ENCODE data around the gene ZMYND10. TPM values are rescaled to one million over a fixed set of nuclear protein-coding genes. Genes with fewer than 3 reads are reported as not detected.

ZMYND10 gene
- total RNA-seq, 3 donors from 2014 or later (not counting 1 experiment from before 2014, with no cell fraction given): 3.0 to 6.3 (median 3.5) TPM

DNA sequence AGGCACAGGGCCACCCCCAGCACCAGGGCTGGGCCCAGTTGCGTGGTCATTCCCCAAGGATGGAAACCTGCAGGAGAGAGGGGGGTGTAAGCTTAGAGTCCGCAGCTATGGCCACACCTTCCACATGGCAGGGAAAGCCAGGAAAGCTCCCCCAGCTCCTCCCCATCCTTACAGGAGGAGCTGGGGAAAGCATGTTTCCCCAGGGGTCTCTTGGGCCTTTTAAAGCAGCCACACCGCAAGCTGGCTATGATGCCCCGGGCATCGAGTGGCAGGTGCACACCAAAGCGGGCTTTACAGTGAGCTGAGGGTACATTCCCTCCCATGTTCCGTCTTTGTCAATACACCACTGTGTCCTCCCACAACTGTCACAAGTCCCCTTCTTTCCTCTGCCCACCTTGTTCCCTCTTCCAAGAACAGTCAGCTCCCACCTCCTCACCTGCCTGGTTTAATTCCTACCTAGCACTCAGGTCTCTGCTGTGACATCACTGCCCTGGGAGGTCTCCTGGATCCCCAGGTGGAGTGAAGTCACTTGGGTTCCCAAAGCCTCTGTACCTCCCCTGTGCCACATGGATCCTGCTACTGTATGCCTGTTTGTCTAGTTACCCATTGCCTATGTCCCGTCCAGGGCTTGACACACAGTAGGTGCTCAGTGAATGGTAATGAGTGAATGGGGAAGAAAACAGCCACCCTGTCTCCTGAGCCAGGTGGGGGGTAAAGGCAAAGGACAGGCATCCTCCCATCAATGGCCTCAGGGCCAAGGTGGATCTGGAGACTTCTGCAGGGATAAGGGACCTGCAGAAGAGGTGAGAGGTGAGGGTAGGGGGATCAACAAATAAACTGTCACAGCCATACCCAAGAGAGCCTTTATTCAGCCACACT, 49.7 kb downstream of the ZMYND10 start:
- Histone ChIP-seq H3K9me3 (ENCODE audit: control insufficient read depth, insufficient read depth, low read length) (no peaks in the 10 kb centered on the region), H3K36me3 (ENCODE audit: control insufficient read depth, insufficient read depth, low read length) (peaks cover 2% of the 10 kb centered on the region), H3K27ac (ENCODE audit: low read length) (no peak overlapping the region), H3K4me3 (ENCODE audit: low read length) (no peak overlapping the region), H3K27me3 (ENCODE audit: control insufficient read depth, insufficient read depth, low read length) (no peaks in the 10 kb centered on the region), H3K4me1 (ENCODE audit: control insufficient read depth, insufficient read depth, low read length) (peaks cover 45% of the 10 kb centered on the region)
- Mint-ChIP-seq H3K4me1 (peaks cover 33 to 48% of the 10 kb centered on the region in 2 donors), H3K27me3 (ENCODE audit: low read depth in 2 of 2) (no peaks in the 10 kb centered on the region), H3K27ac (peak overlapping the region in 1 of 2 donors; percentile 72), H3K4me3 (no peak overlapping the region), H3K9me3 (no peaks in the 10 kb centered on the region), H3K36me3 (no peaks in the 10 kb centered on the region)
- TF ChIP-seq, protein P1, sequence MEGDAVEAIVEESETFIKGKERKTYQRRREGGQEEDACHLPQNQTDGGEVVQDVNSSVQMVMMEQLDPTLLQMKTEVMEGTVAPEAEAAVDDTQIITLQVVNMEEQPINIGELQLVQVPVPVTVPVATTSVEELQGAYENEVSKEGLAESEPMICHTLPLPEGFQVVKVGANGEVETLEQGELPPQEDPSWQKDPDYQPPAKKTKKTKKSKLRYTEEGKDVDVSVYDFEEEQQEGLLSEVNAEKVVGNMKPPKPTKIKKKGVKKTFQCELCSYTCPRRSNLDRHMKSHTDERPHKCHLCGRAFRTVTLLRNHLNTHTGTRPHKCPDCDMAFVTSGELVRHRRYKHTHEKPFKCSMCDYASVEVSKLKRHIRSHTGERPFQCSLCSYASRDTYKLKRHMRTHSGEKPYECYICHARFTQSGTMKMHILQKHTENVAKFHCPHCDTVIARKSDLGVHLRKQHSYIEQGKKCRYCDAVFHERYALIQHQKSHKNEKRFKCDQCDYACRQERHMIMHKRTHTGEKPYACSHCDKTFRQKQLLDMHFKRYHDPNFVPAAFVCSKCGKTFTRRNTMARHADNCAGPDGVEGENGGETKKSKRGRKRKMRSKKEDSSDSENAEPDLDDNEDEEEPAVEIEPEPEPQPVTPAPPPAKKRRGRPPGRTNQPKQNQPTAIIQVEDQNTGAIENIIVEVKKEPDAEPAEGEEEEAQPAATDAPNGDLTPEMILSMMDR (IDR thresholded peaks at IDR 0.05): no peak
- DNase-seq: no peak
- intact Hi-C loops (cut with micrococcal nuclease): loop anchor here (5.0 kb wide), 1 partner anchor 42 kb away; no protein-coding TSS in a partner anchor
- WGBS (ENCODE audit: insufficient coverage): 96% methylated on average over 8 of the region's 8 CpGs
- no peak for ATAC-seq

DNA sequence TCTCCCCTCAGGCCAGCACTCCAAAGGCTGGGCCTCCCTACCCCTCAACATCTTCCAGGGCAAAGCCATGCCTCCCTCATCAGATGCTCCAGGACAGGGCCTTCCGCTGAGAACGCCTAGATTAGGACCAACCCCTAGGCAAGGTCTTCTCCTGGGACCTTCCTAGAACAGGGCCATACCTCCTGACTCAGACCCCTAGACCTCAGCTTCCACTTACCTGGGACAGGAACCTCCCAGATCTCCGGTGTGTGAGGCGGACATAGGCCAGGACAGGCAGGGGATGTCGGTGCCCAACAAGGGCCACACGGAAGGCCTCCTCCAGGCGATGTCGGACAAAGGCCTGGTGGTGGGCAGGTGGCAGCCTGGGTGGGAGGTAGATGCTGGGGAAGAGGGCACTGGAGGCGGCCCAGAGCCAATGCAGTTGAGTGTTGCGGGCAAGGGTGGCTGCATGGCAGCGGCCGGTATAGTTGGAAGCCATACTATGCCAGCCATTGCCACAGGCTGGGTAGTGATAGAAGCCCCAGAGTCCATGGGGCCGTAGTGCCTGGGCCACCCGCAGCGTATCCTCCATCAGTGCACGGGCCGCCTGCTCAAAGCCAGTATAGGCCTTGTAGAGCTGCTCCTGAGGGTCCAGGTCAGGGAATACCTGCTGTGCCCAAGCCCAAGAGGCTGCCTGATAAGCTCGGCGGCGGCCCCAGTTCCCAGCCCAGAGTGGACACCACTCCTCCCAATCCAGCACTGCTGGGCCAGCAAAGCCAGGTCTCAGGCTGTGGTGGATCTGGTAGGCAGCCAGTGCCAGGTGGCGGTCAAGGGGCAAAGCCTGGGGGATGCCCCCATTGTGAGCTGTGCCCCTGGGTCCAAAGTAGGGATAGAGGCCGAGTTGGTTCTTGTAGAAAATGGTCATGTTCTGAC, 50.8 kb downstream of the ZMYND10 start:
- no peak overlapping the region for H3K27ac Mint-ChIP-seq
- 96% methylated on average over 22 of the region's 22 CpGs for WGBS (ENCODE audit: insufficient coverage)
- no peak overlapping the region for H3K4me3 Mint-ChIP-seq
- H3K27me3 Mint-ChIP-seq (ENCODE audit: low read depth in 2 of 2): no peaks in the 10 kb centered on the region
- H3K27ac ChIP-seq (ENCODE audit: low read length): no peak overlapping the region
- no peak for ATAC-seq
- H3K9me3 Mint-ChIP-seq: no peaks in the 10 kb centered on the region
- H3K9me3 ChIP-seq (ENCODE audit: control insufficient read depth, insufficient read depth, low read length): no peaks in the 10 kb centered on the region
- H3K27me3 ChIP-seq (ENCODE audit: control insufficient read depth, insufficient read depth, low read length): no peaks in the 10 kb centered on the region
- intact Hi-C loops (cut with micrococcal nuclease): loop anchor here (5.0 kb wide), 1 partner anchor 43 kb away; no protein-coding TSS in a partner anchor
- H3K4me1 Mint-ChIP-seq: peaks cover 24 to 38% of the 10 kb centered on the region in 2 donors
- TF ChIP-seq, protein P1 (IDR thresholded peaks at IDR 0.05): no peak
- no peak for DNase-seq
- no peaks in the 10 kb centered on the region for H3K36me3 Mint-ChIP-seq
- no peak overlapping the region for H3K4me3 ChIP-seq (ENCODE audit: low read length)
- peaks cover 5% of the 10 kb centered on the region for H3K36me3 ChIP-seq (ENCODE audit: control insufficient read depth, insufficient read depth, low read length)
- H3K4me1 ChIP-seq (ENCODE audit: control insufficient read depth, insufficient read depth, low read length): peaks cover 35% of the 10 kb centered on the region

DNA sequence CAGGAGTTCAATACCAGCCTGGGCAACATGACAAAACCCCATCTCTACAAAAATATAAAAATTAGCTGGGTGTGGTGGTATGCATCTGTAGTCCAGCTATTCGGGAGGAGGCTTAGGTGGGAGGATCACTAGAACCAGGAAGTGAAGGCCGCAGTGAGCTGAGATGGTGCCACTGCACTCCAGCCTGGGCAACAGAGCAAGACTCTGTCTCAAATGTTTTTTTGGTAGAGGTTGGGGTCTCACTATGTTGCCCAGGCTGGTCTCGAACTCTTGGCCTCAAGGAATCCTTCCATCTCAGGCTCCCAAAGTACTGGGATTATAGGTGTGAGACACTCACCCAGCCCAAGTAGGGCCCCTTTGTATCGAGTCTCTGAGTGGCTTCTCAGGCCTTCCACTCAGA, 51.4 kb downstream of the ZMYND10 start:
- H3K27ac Mint-ChIP-seq: no peak overlapping the region
- DNase-seq (no peak), ATAC-seq (no peak)
- peaks cover 18 to 31% of the 10 kb centered on the region in 2 donors for H3K4me1 Mint-ChIP-seq
- WGBS (ENCODE audit: insufficient coverage): 89% methylated on average over 4 of the region's 4 CpGs
- H3K36me3 Mint-ChIP-seq: no peaks in the 10 kb centered on the region
- Histone ChIP-seq H3K27ac (ENCODE audit: low read length) (no peak overlapping the region), H3K4me3 (ENCODE audit: low read length) (no peak overlapping the region), H3K9me3 (ENCODE audit: control insufficient read depth, insufficient read depth, low read length) (no peaks in the 10 kb centered on the region), H3K27me3 (ENCODE audit: control insufficient read depth, insufficient read depth, low read length) (no peaks in the 10 kb centered on the region), H3K36me3 (ENCODE audit: control insufficient read depth, insufficient read depth, low read length) (peaks cover 9% of the 10 kb centered on the region), H3K4me1 (ENCODE audit: control insufficient read depth, insufficient read depth, low read length) (peaks cover 32% of the 10 kb centered on the region)
- intact Hi-C loops (cut with micrococcal nuclease): no loop called here
- H3K9me3 Mint-ChIP-seq: no peaks in the 10 kb centered on the region
- no peaks in the 10 kb centered on the region for H3K27me3 Mint-ChIP-seq (ENCODE audit: low read depth in 2 of 2)
- H3K4me3 Mint-ChIP-seq: no peak overlapping the region
- TF ChIP-seq, protein P1 (IDR thresholded peaks at IDR 0.05): no peak

Measured in natural killer cell (primary cell).